Epidermal melanocyte (primary cell): ENCODE data around the gene DNHD1.

ENCODE experiments used
- DNase-seq: peaks from one replicate; pipeline ENCODE4 v3.0.0; 2011; ENCODE audit warnings: low spot score; ENCODE audit not compliant: insufficient read length

Gene DNHD1

DNA sequence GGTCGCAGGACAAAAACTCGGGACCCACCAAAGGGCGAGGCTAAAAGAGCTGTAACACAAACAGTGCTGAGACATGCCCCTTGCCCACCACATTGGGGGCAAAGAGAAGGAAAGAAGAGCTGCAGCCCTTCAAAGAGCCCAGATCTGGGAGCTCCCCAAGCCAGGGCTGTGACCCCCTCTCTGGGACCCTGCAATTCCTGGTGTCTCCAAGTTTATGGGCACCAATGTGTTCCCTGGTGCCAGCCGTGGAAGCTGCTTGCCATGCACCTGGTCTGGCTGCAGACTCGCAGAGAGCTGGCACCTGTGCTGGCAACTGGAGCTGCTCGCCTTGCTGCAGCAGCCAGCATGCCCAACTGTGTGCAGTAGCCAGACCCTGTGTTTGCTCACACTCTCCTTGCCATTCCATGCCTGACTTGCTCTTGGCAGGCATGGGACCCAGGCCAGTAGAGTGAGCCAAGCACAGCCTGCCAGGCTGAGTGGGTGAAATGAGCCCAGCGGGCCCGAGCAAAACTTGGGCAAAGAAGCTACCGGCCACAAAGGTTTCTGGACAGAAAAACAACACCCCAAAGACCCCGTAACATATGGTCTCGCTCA lies 90.4 kb downstream of the DNHD1 start:
- no peak for DNase-seq

DNA sequence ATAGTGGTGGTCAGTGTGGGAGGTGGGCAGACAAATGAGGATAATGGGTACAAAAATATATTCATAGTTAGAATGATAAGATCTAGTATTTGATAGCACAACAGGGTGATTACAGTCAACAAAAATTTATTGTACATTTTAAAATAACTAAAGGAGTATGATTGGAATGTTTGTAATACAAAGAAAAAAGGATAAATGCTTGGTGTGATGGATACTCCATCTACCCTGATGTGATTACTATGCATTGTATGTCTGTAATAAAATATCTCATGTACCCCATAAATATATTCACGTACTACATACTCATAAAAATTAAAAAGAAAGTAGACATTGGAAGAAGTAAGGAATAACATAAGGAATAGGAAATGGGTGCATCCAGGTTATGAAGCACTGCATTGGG lies 90.9 kb downstream of the DNHD1 start:
- no peak for DNase-seq

- no peak for DNase-seq
These were observed 97.2 kb downstream of the DNHD1 start for GRCh38 chr11:6594142-6594768.

GRCh38 chr11:6596239-6596877 lies 99.3 kb downstream of the DNHD1 start:
- DNase-seq = no peak

DNA sequence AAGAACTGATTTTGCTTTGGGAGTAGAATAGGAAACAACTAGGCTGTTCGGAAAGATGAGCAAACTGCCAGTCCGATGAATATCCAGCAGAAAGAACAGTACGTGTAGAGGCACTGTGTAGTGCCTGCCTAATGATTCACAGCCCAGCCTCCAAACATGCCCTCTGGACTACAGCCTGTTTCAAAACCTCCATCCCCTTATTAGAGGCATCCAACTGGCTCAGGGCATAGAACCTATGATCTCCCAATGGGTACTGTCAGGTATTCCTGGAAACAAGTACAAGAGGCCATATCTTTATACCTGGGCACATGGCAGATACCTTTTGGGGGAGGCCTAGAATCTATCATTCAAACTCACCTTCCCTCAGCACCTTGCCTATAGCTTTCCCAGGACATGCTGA lies 101.5 kb downstream of the DNHD1 start:
- no peak for DNase-seq

- no peak for DNase-seq
These were observed 102.4 kb downstream of the DNHD1 start for GRCh38 chr11:6599449-6599848.

GRCh38 chr11:6599881-6600390 lies 102.9 kb downstream of the DNHD1 start:
- no peak for DNase-seq

- no peak for DNase-seq
These were observed 104.0 kb downstream of the DNHD1 start for GRCh38 chr11:6601041-6601461.

GRCh38 chr11:6602096-6602940 lies 105.2 kb downstream of the DNHD1 start:
- no peak for DNase-seq

GRCh38 chr11:6603287-6604080 lies 106.4 kb downstream of the DNHD1 start, which contains the start of the genes ILK and RRP8:
Gene ILK, plus strand, starts transcription at chr11:6603774. Its CDS starts 498 bp downstream, at chr11:6604272.
Gene RRP8, minus strand, starts transcription at chr11:6603616. Its CDS starts 114 bp downstream, at chr11:6603502.
- DNase-seq = peak; percentile 85

DNA sequence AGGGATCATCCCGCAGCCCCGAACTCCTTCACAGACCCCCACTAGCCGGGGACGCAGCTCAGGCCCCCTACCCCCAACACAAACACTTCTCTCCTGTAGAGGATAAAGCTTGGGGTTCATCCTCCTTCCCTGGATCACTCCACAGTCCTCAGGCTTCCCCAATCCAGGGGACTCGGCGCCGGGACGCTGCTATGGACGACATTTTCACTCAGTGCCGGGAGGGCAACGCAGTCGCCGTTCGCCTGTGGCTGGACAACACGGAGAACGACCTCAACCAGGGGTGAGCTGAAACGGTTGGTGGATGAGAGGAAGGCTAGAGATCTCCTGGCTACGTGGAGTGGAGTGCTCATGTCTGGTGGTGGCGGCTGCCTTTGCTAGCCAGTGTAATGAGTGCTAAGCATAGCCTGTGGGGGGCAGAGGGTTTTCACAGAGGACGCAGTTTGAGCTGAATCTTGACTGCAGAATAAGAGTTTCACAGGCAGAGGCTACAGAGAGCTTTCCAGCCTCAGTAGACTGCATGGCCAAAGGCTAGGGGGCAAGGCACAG lies 107.1 kb downstream of the DNHD1 start:
- DNase-seq = peak; percentile 51

DNA sequence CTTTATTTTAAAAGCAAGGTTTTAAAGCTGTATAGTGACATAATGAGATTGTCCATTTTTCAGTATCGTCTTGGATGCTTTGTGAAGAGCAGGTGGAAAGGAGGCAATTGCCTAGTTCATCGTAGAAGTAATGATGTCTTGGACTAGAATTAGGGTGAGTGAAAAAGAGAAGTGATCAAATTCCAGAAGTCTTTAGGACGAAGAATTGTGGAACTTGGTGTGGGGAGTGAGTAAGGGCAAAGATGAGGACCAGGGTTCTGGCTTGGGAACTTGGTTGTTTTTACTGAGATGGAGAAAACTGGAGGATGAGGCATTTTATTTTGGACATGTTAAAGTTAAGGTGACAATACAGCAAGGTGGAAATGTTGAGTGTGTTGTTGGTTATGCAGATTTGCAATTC lies 107.7 kb downstream of the DNHD1 start:
- no peak for DNase-seq

- DNase-seq = peak; percentile 92
These were observed 109.5 kb downstream of the DNHD1 start for GRCh38 chr11:6606471-6607189.

DNA sequence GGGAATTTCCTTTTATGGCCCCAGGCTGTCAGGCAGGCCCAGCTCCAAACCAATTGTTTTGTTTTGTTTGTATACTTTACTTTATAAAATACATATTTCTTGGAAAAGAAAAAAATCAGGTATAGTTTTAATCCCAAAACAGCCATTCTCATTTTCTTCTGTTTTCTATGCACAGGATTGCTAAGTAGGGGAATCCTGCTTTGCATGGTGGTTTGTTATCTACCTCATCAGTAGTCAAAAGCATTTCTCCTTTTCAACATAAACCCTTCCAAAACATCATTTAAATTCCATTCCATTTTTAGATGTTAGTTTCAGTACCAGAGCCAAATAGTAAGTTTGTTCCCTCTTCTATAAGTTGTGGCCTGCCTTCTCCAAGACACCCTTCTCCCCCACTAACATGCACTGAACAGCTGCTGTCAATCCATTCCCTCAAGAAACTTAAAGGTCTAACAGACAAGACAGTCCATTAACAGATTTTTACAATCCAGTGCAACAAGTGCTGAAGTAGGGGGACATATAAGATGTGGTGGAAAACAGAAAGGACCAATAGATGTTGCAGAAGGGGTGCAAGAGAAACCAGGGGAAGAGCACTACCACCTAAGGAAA lies 110.2 kb downstream of the DNHD1 start:
- DNase-seq = no peak

DNA sequence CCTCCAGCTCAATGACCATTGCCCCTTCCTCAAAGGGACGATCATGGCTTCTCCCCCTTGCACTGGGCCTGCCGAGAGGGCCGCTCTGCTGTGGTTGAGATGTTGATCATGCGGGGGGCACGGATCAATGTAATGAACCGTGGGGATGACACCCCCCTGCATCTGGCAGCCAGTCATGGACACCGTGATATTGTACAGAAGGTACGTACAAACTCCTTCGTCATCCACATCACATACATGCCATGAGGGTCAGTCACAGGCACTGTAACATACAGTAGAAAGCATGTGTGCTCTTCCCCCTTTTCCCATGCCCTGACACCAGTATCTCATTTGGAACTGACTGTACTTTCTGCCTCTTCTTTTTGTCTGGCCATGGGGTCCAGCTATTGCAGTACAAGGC lies 110.9 kb downstream of the DNHD1 start:
- no peak for DNase-seq

DNA sequence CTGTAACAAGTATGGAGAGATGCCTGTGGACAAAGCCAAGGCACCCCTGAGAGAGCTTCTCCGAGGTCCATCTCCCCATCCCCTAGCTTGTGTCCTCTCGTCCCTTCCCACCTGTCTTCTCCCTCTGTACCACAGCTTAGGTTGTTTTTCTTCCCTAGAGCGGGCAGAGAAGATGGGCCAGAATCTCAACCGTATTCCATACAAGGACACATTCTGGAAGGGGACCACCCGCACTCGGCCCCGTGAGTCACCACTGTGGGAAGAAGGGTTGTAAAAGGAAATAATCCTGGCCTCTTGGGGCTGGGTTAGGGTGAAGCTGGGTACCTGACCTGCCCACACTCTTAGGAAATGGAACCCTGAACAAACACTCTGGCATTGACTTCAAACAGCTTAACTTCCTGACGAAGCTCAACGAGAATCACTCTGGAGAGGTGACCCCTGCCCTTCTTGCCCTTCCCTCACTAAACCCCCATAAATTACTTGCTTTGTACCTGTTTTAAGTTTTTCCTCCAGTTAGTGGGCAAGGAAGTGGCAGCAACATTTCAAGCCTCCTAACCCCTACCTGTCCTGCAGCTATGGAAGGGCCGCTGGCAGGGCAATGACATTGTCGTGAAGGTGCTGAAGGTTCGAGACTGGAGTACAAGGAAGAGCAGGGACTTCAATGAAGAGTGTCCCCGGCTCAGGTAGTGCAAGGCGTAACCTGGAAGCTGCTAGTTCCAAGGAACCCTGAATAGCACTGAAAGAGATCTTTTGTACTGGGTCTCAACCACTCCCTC lies 111.8 kb downstream of the DNHD1 start:
- DNase-seq = no peak

- DNase-seq = no peak
These were observed 112.5 kb downstream of the DNHD1 start for GRCh38 chr11:6609502-6610015.

DNA sequence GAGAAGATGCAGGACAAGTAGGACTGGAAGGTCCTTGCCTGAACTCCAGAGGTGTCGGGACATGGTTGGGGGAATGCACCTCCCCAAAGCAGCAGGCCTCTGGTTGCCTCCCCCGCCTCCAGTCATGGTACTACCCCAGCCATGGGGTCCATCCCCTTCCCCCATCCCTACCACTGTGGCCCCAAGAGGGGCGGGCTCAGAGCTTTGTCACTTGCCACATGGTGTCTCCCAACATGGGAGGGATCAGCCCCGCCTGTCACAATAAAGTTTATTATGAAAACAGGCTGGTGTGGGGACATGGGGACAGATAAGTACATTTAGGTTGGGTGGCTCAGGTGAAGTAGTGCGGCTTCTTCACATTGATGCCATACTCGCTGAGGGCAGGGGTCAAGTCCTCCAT lies 113.5 kb downstream of the DNHD1 start:
- DNase-seq = no peak
